ENCODE measurements around the gene UGT1A4.
"Not testable (repeated sequence)": the region's sequence is repeated elsewhere in the genome, so short reads cannot be mapped to it uniquely, and the experiment has no call there.

The UGT1A4 gene

GRCh38 chr2:233700028-233700635 lies 18.4 kb upstream of the UGT1A4 start:
- DNase-seq = no peak

GRCh38 chr2:233700842-233701241 lies 17.7 kb upstream of the UGT1A4 start:
- DNase-seq = not testable (repeated sequence)

GRCh38 chr2:233702238-233702637 lies 16.3 kb upstream of the UGT1A4 start:
- DNase-seq = no peak

- no peak for DNase-seq
These were observed 12.5 kb upstream of the UGT1A4 start for GRCh38 chr2:233705911-233706506.

- DNase-seq = no peak
These were observed 11.8 kb upstream of the UGT1A4 start for GRCh38 chr2:233706720-233707119.

- DNase-seq = no peak
These were observed 10.4 kb upstream of the UGT1A4 start for GRCh38 chr2:233707940-233708644.

GRCh38 chr2:233708942-233709341 lies 9.6 kb upstream of the UGT1A4 start:
- no peak for DNase-seq

GRCh38 chr2:233711312-233712008 lies 7.1 kb upstream of the UGT1A4 start:
- peak; percentile 57 for DNase-seq

- DNase-seq = no peak
These were observed 5.8 kb upstream of the UGT1A4 start, which contains the start of gene UGT1A5 for GRCh38 chr2:233712611-233713261. Gene UGT1A5 (plus strand): TSS chr2:233712907. CDS start chr2:233712992, 85 bp downstream.

- DNase-seq = no peak
These were observed 5.3 kb upstream of the UGT1A4 start for GRCh38 chr2:233713262-233713615.

- DNase-seq = no peak
These were observed 4.4 kb upstream of the UGT1A4 start for GRCh38 chr2:233714121-233714520.

GRCh38 chr2:233728723-233729301 lies 10.3 kb downstream of the UGT1A4 start, which contains the start of gene UGT1A3:
Gene UGT1A3 (plus strand): TSS chr2:233729042. CDS start chr2:233729127, 85 bp downstream.
- no peak for DNase-seq

GRCh38 chr2:233736868-233737653 lies 18.5 kb downstream of the UGT1A4 start:
- DNase-seq = not testable (repeated sequence)

- no peak for DNase-seq
These were observed 22.3 kb downstream of the UGT1A4 start for GRCh38 chr2:233740870-233741269.

GRCh38 chr2:233743464-233744259 lies 25.1 kb downstream of the UGT1A4 start:
- DNase-seq = no peak

GRCh38 chr2:233745073-233745755 lies 26.7 kb downstream of the UGT1A4 start:
- no peak for DNase-seq

GRCh38 chr2:233745838-233746237 lies 27.3 kb downstream of the UGT1A4 start:
- DNase-seq = not testable (repeated sequence)

- DNase-seq = no peak
These were observed 28.1 kb downstream of the UGT1A4 start for GRCh38 chr2:233746475-233747282.

- no peak for DNase-seq
These were observed 28.7 kb downstream of the UGT1A4 start for GRCh38 chr2:233747283-233747544.

GRCh38 chr2:233750689-233751088 lies 32.2 kb downstream of the UGT1A4 start:
- not testable (repeated sequence) for DNase-seq

All from RPMI8226 (cell line).